ENCODE data around the gene OR2L13.

GRCh38 chr1:248046536-248046935, 48.4 kb upstream of the OR2L13 start, which contains the start of gene OR2L3:
- no peak for TF ChIP-seq CTCF (IDR thresholded peaks at IDR 0.05)
- no peak for TF ChIP-seq POLR2A (IDR thresholded peaks at IDR 0.05)
- TF ChIP-seq EP300 (IDR thresholded peaks at IDR 0.05) = no peak

Measured in tibial nerve (tissue), 4 donors.